Limb (tissue), 2 donors: ENCODE results near the gene ARSB.
"Not testable (repeated sequence)": the region's sequence is repeated elsewhere in the genome, so short reads cannot be mapped to it uniquely, and the experiment has no call there.

ENCODE experiments used
- DNase-seq, 2 donors: peaks; one replicate each; pipeline ENCODE4 v3.0.0-alpha.2; 2016; ENCODE audit errors: extremely low spot score in 2 of 2

Gene ARSB

DNA sequence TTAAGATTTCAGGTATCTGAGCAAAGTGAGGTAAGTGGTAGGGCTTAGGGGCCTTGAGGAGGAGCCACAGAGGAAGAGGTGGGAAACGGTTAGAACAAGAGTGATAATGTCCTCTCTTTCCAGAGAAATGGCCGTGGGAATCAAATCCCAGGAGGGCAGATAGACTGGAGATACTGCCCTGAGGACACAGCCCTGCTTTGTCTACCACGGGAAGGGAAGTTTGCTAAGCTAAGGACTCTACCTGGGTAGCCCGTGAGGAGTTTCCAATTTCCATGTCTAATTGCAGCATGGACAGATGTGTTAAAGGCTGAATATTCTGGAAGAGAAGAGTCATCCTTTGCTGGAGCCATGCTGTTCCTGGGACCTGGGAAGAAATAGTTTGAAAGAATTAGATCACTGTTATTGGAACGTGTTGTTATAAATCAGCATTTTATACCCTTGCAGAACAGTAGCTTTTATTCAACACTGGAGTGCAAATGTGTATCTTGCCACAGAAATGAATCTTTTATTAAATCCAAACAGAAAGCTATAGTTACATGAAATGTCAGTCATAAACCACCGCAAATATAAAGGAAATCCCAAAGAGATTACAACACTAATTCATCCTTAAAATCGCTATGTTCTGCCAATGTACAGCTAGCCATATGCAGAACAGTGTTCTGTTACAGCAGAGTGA, 203.4 kb downstream of the ARSB start:
- DNase-seq, result peak in 1 of 2 donors; percentile 77

DNA sequence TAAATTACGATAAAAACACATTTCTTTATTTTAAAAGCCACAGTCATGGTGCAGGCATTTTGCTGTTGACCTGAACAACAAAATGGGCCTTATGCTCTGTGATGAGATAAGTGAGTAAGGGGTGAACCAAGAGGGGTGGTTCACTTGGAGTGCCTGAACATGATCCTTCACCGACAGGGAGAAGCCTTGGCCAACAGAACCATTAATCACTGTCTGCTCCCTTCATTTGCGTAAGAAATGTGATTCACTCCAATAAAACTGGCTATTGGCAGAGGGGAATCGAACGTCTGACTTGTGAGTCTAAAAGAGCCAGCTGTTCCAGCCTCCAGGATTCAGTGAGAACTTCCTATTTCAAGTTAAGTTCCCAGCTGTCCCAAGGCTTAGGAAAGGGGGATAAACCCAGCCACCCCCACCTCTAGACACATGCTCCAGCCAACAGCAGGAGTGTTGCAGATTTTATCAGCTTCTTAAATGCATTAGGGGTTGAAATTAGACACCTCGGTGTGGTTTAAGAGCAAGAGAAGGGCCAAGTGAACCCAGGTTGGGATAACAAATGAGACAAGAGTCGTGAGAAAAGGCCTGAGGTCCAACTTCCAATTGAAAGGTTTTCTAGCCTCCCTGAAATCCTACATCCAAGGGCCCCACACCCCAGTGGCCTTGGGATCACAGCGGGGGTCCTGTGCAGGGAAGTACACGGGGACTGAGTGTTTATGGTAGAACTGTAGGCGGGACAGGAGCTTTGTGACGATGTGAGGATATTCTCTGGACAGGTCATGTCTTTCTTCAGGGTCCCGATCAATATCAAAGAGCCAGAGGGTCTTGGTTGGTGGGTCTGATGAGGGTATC, 205.1 kb downstream of the ARSB start:
- no peak for DNase-seq

DNA sequence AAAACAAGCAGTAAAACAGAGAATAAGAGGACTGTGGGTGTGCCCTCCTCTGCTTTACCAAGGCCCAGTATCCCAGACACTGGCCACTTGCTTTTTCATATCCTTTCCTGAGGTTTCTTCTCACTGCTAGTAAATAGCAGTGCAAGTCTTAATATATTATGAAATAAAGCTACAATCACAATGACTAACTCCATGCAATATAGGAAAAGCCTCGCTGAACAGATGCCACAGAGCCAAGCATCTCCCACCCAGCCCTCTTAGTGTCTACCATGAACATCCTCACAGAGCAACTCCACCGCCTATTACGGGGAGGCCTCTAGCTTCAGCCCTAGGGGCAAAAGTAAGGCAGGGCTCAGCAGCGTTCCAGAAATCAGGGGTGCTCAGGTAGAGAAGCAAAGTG, 205.8 kb downstream of the ARSB start:
- DNase-seq, result no peak

DNA sequence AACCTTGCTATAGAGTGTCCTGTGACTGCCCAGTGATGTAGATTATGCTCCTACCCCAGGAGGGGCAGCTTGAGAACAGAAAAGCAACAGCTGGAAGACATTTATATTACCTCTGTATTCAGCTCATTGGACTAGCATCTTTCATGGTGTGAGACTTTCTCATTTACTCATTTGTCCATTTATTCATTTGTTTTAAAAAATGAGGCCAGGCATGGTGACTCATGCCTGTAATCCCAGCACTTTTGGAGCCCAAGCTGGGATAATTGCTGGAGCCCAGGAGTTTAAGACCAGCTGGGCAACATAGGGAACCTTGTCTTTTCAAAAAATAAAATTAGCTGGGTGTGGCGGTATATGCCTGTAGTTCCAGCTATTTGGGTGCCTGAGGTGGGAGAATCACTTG, 206.6 kb downstream of the ARSB start:
- no peak for DNase-seq

DNA sequence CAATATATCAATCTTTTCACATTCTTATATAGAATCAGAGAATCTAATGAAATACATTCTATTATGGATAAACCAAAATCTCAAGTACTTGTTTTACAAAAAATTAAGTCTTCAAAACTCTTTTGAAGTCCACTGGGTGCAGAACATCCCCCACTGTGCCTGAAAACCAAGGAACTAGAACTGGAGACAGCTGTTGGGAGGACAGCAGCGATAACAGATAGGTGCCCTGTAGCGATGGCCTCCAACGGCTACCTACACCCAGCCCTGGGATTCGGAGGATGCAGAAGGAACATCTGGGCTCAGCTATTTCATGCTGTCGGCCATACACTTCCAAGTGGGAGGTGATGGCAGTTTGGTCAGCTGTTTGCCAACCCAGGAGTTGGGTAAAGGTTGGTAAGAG, 207.2 kb downstream of the ARSB start:
- no peak for DNase-seq

DNA sequence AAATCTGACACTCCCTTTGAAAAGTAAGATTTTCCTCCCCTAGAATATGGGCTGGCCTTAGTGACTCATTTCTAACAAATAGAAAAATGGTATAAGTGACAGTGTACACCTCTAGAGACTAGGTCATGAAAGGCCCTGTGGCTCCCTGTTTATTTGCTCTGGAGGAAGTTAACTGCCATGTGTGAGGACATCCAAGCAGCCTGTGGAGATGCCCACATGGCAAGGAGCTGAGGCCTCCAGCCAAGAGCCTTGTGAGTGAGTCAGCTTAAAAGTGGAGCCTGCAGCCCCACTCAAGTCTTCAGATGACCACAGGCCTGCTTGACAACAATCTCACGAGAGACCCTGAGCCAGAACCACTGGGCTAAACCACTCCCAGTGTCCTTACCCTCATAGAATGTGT, 208.5 kb downstream of the ARSB start:
- no peak for DNase-seq

DNA sequence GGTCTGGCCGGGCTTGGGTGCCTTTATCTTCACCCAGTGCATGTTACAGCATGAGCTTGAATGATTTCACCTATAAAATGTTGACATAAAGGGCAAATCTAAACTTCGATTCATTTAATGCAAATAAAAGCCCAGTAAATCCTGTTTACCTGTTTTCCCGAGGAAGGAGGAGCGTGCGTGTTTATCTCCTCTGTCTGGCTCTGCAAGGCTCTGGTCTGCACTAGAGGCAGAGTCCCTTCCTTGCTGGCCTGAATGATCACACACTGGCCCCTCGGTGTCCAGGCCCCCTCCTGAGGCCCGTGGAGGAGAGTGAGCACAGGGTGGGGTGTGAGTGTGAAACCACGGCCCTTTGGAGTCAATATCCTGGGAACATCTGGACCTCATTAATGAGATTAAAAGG, 211.5 kb downstream of the ARSB start:
- no peak for DNase-seq

DNA sequence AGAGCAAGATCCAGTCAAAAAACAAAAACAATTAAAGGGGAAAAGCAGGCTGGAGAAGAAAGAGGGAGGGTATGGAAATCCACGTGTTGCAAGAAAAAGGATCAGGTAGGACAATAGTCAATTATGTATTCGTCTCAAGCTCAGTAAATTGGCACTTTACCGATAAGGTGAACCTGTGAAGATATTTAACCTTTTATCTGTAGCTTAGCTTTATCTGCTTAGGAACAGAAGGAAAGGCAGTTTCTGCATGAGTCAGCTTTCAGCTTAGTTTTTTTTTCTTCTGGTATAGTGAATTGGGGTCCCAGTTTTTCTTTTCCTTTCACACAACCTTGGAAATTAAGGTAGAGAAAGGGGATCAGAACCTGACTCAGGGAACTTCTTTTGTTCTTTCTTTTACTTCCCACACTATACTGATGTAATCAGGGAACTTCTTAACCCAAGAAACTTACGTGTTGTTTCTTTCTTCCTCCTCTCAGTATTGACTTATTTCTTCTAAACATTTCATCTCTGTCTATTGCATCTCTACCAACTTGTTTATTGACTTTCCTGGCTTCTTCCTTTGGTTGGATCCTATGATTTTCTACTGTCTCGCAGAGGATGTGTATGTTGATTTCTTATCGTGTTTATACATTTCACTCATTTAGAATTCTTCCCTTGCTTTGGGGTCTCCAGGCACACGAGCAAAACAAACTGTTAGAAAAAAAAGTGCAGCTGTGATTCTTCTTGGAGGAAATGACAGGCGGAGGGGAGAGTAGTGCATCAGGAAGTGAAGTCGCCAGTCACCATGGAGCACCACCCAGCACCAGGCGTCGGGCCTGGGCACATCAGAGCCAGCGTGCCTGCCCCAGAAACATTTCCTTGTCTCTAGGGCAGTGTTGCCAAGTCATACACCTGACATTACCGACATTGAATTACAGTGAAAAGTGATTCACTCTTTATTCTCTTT, 213.6 kb downstream of the ARSB start:
- DNase-seq, result peak in 1 of 2 donors; percentile 49

DNA sequence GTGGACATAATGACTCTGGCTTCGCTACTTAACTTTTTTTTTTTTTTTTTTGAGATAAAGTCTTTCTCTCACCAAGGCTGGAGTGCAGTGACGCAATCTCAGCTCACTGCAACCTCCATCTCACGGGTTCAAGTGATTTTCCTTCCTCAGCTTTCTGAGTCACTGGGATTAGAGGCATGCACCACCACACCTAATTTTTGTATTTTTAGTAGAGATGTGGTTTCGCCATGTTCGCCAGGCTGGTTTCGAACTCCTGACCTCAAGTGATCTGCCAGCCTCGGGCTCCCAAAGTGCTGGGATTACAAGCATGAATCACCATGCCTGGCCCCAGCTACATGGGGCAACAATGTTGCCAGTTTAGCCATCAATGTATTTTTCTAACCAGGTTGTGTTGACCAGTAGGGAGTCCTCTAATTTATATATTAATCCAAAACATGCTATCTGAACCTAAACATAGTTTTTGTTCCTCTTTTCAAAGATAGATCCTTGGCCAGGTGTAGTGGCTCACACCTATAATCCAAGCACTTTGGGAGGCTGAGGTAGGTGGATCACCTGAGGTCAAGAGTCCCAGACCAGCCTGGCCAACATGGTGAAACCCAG, 216.2 kb downstream of the ARSB start:
- no peak for DNase-seq

DNA sequence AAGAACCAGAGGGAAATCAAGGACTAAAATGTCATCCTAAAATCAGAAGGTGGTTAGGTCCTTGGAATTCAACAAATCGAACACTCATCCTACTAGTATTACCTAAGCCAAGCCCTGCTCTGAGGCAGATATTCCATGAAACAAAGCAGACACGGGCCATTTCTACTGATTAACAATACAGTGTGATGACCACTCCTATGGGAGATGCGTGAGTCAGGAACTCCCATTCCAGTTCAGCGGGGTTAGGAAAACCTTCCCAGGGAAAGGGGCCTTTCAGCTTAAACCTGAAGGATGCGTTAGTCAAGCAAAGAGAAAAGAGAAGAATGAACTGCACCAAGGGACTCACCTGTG, 218.7 kb downstream of the ARSB start:
- DNase-seq, result no peak

DNA sequence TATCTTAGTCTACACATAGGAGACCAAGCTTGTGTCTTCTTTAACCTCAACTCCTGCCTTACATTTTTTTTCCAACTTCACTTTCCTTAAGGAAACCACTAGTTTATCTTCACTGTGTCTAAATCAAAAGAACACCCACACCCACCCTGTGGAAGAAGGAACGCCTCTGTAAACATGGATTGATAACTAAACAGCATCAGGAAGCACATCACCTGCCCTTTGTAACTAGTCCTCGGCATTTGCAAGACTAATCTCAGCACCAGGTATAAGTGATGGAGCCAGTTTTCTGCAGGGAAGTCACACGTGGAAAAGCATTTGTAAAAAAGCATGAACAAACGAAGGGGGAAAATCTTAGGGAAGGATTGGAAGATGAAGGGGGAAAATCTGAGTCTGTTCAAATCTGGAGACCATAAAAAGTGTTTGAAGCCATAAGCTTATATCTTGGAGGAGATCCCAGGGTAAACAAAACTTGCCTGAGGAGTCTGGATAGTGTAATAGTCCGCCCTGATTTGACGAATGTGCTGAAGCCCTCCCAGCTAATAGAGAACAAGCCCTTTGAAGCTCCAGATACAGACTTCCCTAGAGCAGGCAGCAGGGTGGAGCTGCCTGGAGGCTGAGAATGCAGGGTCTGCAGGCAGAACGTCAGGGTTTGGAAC, 219.2 kb downstream of the ARSB start:
- peak in 1 of 2 donors; percentile 67 for DNase-seq

DNA sequence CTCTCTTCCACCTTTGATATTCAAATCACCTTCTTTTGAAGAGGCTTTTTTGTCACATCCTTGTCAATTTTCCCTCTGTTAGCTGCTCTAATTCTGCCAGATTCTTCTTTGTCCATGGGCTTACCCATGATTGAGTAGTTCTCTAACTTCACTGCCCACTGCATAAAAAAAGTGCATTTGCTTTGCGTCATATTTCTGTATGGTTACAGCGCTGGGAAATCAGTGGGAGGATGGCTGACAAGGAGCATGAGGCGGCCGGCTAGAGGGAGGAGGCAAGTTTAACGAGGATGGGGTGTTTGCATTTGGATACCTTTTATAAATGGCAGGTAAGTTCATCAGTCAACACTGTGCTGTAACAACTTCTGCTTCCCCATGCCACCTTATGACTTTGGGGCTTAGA, 220.0 kb downstream of the ARSB start:
- no peak for DNase-seq

DNA sequence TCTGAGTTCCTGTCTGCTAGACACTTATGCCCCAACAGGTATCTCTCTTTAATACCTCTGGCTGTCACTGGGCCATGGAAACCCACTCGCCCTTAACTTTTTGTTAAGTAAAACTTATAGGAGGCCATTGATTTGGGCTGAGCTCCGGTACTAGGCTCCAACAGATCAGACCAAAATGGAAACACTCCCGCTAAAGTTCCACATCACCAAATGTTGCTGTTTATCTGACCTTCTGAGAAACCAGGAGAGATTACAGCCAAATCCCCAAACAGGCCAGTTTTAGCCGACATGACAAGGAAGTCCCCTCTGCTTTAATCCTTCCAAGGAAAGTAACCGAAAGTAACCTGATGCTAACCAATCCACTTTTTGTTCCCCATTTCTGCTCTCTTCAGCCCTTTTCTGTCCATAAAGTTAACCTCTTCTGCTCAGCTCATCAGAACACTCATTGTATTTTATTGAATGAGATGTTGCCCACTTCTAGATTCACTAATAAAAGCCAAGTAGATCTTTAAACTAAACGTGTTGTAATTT, 221.4 kb downstream of the ARSB start:
- DNase-seq, result no peak

DNA sequence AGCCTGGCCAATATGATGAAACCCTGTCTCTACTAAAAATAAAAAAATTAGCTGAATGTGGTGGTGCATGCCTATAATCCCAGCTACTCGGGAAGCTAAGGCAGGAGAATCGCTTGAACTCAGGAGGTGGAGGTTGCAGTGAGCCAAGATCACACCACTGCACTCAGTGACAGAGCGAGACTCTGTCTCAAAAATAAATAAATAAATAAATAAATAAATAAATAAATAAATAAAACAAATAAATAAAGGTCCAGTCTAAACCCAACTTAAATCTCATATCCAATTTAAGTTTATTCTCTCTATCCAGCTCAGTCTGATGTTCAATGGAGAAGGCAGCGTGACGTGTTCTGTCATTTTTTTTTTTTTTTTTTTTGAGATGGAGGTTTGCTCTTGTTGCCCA, 222.4 kb downstream of the ARSB start:
- not testable (repeated sequence) for DNase-seq

DNA sequence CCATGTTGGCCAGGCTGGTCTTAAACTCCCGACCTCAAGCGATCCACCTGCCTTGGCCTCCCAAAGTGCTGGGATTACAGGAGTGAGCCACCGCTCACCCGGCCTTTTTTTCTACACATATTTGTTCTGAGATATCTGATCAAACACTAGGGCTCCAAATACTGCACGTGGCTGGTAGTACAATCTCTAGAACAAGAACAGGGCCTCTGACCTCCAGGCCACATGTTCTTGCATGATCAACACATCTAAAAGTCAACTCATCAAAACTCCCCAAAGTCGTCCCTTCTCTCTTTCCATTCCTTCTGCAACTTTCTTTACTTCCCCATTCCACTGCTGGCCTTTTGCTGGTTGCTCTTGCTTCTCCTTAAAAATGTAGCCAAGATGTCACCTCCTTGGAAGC, 223.3 kb downstream of the ARSB start:
- DNase-seq, result no peak

DNA sequence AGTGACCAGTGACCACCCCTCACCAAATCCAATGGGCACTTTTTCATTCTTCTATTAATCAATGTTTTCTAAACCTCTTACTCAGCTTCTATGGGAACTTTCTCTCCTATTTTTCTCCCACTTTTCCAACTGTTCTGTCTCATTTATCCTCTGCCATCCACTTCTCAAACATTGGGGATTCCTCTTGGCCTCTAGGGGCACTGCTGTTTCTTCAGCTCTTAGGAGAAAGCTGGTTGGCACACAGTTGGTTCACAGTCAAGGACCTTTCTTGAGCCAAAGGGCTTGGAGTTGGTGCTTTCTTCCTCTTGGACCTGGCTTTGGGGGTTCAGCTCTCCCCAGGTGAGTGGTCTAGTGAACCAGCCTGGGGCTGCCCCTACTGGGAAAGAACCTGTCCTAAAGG, 224.3 kb downstream of the ARSB start:
- DNase-seq, result no peak

DNA sequence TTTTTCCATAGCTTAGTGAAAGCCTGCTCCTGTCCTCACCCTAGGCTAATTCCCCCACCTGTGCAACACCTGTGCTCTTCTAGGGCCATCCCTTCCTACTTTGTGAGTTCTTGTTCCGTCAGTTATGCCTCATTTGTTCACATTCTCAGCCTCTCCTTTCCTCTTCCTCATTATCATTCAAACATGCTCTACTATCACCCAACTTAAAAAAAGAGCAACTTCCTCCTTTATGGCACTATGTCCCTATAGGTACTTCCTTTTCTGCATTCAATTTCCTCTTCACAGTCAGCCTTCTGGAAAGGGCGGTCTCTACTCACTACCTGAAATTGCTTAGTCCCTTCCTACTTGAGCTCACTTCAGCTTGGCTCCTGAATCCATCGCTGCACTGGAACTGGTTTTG, 224.7 kb downstream of the ARSB start:
- no peak for DNase-seq

DNA sequence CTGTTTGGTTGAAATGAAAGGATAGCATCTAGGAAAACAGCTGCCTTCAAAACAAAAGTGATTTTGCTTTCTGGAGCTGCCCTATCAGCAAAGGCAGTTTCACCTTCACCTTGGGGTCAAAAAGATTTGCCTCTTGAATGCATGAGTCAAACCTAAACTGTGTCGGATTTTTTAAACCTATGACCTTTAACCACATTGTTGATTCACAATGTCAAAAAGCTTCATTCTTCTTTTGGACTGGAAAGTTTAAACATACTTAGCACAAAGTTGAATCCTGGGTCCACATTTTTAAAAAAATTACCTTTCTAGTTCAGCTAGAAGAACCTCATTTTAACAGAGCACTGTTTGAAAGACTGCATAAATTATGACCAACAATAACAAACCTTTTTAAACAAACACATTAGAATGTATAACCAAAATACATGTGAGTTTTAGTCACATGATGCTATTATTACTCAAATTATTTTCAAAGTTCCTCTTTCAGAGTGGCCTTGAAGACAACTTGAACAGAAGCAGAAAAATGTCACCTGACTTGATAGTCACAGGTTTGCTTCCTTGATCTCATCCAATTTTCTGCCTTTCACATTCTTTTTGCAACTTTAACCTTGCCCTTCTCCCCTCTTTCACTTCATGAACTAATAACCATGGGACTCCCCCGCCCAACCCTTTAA, 226.8 kb downstream of the ARSB start:
- no peak for DNase-seq

DNA sequence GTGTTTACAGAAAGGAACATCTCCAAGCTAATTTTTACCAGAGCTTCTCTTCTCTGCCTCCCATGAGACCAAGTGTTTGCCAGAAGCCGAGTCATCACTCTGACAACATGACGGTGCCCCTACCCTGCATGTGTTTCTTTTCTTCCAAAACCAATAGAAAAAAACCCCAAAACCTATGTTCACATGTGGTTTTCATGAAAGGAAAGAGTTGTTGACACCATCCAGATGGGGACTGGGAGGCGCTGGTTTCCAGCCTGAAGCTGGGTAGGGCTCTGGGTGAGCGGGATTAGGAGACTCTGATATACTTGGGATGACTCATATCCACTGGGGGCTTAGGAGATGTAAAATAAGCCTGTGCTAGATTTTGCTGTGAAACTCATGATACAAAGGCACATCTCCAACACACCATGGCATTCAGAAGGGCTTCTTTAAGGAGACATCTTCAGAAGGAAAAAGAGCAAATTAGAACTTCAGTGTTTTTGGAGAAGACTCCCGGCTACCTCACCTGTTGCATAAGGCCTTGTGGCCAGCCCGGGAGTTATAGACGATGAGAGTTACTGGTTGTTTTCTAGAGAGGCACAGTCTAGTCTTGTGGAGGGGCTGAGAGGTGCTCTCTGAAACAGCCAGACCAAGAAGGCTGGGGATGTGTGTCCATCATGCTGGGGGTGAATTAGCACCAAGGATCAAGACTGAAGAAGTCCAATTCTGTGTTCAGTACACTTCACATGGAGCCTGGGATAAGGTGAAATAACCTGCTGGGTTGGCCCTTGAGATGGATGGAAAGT, 227.6 kb downstream of the ARSB start:
- DNase-seq, result no peak

DNA sequence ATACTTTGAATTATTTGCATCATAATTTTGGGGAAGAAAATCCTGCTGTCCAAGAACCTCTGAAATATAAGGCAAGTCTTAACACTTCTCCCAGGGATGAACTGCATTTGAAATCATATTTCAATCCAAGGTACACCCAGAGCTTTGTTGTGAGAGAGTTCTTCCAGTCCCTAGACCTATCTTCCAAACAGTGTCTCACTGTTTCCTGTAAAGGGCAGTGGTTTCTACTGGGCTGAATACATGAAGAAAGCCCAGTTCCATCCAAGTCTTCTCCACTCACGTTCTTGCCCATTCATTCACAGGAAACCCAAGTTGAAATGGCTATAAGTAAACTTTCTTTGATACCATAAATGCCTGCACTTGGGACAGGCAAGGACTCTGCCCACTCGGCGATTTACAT, 228.3 kb downstream of the ARSB start:
- no peak for DNase-seq
